Stimulated activated CD4-positive, alpha-beta T cell treated with anti-CD3 and anti-CD28 coated beads, Interleukin-12 subunit alpha, Interleukin-12 subunit beta, amount 100 ng/mL, for 24 hours (primary cell): ENCODE results near the gene RFPL3.
"Not testable (repeated sequence)": the region's sequence is repeated elsewhere in the genome, so short reads cannot be mapped to it uniquely, and the experiment has no call there.

ENCODE experiments used
- DNase-seq, 2 experiments: peaks; one replicate each; pipeline ENCODE4 v3.0.0-alpha.2; 2020; ENCODE audit warnings: low read depth in 2 of 2

RFPL3 gene

DNA sequence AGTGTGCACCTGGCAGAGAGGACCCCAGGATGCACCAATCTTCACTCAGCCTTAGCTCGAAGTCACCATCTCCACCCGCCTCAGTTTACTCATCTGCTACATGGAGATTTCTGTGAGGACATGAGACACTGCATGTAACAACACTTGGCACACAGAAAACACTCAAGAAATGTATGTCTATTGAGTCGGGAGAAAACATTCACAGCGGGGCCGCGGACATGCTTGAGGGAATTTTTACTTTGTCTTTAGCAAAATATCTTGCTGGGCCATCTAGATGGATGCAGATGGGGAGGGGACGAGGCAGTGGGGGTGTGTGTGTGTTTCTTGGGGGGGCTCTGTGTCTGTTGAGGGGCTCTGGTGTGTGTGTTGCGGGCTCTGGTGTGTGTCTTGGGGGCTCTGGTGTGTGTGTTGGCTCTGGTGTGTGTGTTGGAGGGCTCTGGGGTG, 28.4 kb upstream of the RFPL3 start:
- no peak for DNase-seq

DNA sequence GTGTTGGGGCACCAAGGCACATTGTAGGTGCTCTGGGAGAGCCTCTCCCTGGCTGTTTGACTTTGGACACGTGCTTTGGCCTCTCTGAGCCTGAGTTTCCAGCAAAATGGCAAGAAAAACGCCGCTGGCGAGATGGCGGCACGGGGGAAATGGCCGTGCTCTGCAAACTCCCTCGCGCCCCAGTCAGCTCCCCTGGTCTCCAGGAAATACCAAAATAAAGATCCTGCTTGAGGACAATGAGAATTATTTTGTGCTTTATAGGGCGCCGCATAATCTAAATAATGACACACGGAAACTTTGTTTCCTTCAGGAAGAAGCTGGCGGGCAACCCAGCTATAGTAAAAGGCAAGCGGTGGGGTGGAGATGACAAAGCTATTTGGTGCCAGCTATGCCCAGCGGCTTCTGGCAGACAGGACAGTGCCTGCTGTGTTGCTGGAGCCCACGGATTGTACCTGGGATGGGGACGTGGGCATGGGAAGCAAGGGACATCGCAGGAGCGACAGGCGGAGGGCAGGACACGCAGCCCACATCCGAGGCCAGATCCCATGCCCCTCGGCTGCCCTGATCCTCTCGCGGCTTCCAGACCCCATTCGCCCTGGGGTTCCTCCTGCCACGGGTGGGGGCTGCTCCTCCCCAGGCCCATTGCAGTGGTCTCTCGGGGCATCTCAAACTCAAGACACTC, 26.3 kb upstream of the RFPL3 start:
- no peak for DNase-seq

DNA sequence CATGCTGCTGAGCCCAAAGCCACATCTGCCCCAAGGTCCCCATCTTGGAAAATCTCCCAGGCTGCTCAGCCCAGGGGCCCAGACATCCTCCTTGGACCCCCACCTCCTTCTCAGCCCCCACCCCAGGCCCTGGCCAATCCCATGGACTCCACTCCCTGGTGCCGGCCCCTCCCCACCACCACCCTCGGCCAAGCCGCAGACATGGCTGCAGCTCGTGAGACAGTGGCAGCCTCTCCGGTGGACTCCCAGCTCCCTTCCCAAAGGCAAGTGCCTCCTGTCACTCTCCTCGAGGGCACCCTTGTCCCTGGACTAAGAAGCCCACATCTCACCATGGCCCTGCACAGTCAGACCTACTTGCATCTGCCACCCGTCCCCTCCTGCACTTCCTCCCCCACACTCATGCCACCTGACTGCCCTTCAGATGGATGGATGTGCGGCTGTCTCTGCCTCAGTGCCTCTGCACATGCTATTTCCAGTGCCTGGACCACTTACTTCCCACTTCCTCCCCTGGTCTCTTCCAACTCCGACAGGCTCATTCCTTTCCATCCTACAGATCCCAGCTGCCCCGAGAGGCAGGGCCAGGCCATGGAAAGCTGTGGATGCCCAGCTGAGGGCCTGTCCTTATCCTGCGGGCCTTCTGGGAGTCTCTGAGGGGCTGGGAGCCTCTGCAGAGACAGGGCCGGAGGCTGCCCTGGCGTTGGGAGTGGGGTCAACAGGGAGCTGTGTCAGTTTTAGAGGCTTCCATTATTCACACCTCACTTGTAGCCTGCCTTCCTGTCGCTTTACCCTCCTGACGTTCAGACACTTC, 25.5 kb upstream of the RFPL3 start:
- DNase-seq = no peak

DNA sequence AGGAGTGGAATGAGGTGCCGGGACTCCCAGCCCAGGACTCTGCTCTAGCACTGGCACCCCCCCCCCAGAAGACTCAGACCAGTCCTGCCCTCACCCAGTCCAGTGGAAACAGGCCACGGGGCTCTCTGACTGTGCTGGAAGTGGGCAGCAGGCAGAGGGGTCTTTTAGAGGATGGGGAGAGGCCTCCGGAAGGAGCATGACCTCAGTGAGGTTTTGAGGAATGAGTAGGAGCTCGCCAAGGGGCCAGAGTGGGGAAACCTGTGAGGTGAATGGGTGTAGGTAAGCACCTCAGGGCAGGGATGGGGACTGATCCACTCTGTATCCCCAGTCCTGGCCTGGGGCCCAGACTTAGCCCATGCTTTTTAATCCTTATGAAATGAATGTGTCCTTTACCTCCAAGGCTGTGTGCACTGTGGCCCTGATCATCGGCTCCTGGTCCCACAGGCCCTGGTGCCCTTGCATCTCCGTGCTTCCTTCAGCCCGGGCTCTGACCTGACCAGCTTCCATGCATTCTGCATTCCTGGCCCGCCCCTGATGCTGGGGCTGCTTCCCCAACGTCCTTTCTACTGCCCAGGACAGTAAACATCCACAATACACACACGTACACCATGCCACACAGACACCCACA, 24.4 kb upstream of the RFPL3 start:
- no peak for DNase-seq

DNA sequence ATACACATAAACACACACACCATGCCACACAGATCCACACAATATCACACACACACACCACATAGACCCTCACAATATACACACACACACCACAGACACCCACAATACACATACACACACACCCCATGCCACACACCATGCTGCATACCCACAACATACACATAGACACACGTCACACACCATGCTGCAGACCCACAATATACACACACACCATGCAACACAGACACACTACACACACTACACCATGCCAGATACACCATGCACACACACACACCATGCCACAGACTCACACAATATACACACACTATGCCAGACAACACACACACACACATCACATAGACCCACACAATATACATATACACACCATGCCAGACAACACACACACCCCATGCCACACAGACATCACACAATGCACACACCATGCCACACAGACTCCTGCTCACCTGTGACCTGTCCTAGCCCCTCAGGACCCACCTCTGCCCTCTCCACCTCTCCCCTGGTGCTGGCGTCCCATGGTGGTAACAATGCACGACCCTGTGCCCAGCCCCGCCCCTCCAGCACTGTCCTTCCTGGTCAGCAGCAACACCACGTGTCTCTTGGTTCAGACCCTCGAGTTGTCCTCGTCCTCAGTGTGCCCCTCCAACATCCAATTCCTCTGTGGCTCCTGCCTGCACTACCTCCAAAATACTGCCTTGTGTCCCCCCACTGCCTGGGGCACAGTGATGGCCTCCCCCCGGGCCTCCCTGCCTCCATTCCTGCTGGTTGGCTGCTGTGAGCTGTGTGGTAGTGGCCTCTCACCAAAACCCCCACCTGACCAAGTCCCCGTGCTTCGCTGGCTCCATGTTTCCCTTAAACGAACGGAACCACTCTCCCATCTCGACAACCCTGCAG, 23.7 kb upstream of the RFPL3 start:
- DNase-seq = no peak

DNA sequence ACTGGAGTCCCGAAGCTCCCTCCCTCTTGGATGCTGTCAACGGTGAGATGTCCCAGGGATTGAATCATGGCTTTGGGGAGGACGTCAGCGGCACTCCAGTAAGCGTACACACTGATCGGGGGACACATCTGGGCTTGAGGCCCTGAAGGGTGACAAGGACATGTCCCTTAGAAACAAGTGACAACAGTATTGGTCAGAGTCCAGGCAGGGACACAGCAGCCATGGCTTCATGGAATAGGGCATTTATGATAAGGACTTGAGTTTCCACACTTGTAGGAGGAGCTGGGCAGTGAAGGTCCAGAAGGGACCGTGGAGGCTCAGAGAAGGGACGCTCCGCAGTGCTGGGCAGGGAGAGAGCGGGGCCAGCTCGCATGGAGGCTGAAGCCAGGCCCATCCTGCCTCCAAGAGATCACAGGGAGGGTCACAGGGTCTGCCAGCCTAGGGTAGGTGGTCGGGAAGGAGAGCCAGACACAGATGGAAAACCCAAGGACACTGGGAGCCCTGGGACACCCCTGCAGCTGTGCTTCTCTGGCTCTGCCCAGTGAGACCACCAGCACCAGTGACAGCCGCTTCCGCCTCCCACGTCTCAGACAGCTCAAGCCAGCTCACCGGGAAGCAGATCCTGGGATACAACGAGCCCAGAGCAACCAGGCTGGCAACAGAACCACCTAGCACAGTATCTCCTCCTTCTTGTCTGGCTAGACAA, 22.9 kb upstream of the RFPL3 start:
- DNase-seq = no peak

DNA sequence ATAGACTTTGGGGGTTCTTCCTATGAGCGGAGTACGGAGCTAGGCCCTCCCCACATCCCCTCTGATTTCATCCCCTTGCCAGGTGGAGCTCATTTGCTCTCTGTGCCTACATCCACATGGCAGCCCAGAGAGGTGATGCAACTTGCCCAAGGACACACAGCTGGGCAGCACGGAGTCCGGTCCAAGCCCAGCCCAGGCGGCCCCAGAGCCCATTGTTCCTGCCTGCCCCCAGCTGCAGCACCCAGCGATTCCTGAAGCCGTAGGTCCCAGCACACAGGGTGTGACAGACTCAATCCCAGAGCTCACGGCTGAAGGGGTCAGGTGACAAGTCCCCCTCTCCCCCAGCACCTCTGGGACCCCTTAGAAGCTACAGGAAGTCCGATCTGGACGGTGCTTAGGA, 22.2 kb upstream of the RFPL3 start:
- DNase-seq = no peak

DNA sequence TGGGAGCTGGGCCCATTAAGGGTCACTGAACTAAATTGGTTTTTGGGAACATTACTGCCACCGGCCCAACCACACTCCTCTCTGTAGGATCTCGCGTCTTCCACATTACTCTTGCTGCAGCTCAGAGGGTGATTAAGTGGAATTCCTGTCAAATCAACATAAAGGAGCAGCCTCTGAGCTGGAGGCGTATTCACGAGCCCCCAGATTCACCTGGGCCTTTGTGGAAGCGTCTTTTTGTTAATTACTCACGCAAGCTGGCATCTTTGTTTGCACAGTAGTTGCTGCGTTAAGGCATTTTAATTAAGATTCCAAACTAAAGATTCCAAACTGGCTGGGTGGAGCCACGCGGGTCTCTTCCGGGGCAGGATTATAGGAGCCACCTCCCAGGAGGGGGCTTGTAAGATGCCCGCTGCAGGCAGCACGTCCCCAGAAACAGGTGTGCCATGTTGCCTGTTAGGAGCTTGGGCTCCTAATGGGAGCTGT, 21.5 kb upstream of the RFPL3 start:
- no peak for DNase-seq

DNA sequence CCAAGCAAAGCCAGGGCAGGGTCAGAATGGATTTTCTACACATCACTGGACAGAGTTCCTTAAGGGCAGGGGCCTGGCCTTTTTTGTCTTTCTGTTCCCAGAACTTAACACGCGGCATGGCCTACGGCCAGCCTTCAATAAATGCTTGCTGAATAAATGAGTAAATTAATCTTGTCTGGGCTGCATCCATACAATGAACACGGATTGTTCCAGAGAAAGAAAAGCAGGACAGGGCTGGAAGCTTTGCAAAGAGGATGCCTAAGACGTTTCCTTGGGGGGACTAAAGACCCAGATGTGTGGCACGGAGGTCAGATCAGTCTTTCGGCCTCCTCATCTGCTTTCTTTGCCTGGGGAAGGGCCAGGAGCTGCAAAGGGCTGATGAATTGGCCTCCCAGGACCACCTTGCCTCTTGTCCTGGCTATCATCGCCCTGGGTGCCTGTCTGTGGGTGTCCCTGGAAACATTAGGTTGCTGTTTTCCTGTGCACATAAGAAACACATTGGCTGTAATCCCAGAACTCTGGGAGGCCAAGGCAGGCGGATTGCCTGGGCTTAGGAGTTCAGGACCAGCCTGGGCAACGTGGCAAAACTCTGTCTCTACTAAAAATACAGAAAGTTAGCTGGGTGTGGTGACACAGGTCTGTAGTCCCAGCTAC, 20.8 kb upstream of the RFPL3 start:
- no peak for DNase-seq

DNA sequence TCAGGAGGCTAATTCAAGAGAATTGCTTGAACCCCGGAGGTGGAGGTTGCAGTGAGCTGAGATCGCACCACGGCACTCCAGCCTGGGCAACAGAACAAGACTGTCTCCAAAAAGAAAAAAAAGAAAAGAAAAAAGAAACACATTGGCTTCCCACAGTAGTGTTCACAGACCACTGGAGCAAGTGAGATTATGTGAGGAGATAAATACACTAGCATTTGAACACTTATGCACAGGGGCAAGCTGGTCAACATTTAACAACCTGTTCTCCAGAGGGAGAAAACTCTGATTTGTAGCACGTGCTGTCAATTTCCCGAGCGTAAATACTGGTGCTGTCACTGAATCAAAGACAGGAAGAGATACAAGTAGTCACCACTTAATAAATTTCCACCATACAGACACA, 20.2 kb upstream of the RFPL3 start:
- DNase-seq = not testable (repeated sequence)

DNA sequence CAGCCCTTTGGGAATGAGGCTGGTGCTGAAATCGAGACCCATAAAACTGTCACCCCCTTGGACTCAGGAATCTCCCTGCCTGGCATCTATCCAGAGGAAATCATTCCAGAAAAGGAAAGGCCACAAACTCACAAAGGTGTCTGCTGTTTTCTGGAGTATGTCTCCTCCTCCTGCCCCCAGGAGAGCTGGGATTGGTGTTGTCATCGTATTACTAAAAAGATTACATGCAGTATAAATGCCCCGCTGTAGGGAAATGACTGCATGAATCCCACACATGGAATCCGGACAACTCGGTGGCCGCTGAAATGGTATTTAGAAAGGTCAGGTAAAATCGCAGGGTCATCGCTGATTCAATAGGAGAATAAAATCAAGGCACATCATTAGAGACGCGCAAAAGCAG, 18.9 kb upstream of the RFPL3 start:
- no peak for DNase-seq

DNA sequence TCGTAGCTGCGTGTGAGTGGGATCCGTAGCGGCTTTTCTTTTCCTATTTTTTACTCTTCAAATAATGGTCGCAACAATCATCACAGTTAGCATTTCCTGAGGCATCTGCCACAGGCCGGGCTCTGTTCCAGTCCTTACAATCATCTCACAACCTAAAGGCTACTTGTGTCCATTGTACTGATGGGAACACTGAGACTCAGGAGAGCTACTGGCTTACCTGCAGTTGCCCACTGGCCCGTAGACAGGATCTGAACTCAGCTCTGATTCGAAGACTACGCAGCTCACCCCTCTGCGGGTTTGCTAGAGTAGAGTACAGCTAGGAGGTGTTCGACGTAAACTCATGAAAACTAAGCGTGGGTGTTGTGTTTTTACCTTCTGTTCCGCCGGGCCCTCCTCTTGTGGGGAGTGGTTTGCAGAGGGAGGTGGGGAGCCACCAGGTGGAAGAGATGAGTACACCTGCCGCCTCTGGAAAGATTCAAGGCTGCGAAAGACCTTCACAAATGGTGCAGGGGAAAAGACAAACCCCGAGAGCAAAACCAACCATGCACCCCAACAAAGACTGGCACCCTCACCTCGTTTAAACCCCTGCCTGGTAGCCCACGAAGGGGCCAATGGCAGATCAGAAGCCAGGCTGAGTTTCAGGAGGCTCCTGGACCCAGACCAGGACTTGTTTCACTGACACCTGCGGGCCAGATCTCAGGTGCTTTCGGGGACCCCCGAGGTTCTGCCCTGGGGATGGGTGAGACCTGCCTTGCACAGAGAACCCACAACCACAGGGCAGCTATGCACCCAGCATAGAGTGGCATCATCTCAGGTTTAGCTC, 18.3 kb upstream of the RFPL3 start:
- DNase-seq = no peak

DNA sequence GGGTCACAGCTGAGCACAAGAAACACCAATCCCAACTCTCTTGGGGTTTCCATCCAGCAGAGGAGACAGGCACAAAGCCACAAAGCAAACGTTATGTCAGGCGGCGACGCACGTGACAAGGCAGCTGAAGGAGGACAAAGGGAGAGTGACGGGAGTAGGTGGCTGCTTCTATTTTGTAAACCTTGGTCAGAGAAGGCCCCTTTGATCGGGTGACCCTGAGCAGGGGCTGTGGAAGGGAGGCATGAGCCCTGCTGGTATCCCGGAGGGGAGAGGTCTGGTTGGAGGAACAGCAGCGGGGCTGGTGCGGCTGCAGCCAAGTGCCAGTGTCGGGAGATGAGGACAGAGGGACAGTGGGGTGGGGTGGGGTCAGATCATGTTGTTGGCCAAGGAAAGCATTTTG, 17.3 kb upstream of the RFPL3 start:
- no peak for DNase-seq

DNA sequence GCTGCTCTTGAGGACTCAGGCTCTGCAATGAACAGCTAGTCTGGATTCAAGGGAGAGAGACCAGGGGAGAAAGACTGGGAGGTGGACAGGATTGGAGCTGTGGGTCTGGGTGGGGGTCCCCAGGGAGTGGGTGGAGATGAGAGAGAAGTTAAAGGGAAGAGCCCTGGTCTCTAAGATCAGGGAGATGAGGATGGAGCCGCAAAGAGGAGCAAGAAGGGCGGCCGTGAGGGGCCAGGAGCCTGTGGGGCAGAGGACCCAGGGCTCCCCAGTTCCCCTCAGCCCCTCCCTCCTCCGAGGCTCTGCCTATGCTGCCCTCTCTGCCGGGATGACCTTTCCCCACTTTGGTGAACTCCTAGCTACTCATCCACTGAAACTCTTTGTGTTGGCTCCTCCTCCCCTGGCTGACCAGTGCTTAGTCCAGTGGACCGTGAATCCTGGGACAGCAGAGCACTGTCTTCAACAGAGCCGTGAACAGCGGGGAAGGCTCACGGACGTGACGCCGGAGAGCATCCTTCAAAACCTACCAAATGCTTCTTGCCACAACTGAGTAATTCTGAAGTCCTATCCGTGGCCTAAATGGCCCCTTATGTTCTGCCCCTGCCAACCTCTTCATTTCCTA, 16.4 kb upstream of the RFPL3 start:
- no peak for DNase-seq

DNA sequence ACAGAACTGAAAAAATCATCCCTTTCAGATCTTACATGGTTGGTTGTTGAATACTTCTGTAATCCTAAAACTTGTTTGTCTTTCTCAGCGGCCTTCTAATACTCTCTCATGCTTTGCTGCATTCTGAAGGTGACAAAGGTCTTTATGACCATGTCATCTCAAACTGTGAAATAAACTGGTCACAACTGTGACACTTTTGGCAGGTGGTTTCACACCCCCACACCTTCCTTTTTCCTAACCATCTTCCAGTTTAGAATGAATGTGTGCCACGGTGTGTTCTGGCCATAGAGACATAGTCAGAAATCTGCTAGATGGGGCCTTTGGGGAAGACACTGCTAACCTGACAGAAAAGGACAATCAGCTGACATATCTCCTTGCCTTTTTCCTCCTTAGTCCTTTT, 14.7 kb upstream of the RFPL3 start:
- no peak for DNase-seq

DNA sequence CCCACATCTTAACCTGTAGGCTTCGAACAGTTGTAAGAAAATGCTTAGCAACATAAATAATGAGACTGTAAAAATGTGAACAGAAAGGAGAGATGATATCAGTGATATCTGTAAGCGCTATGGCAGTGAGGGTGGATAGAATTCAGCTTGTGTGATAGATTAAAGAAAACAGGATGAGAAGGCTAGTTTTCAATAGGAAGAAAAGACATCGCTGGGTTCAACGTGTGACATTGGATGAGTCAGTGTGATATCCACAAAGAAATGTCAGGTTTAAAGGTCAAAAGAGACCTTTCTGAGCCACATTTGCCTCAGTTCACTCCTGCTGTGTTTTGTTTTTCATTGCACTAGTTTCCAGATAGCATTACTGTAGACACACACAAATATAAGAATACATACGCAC, 13.7 kb upstream of the RFPL3 start:
- DNase-seq = no peak

DNA sequence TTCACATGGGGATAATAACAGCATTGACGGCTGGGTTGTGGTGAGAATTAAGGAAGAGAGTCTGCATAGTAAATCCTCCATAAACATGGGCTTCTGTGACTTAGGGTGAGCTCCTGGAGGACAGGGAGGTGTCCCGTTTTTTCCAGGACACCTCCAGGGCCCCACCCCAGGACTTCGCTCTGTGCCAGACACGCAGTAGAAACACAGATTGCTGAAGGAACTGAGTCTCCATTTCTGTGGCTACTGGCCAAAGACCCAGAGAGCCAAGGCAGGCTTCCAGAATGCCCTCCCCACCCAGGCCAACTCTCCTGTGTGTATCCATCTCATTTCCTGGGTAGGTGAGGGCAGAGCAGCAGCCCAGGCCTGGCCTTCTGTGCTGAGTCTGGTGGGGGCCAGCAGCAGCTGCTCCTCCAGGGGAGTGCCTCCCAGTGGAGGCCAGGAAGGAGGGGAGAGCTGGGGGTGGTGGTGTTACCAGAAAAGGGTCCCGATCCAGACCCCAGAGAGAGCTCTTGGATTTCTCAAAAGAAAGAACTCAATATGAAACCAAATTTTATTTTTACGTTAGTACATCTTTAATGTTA, 9.5 kb upstream of the RFPL3 start:
- no peak for DNase-seq

DNA sequence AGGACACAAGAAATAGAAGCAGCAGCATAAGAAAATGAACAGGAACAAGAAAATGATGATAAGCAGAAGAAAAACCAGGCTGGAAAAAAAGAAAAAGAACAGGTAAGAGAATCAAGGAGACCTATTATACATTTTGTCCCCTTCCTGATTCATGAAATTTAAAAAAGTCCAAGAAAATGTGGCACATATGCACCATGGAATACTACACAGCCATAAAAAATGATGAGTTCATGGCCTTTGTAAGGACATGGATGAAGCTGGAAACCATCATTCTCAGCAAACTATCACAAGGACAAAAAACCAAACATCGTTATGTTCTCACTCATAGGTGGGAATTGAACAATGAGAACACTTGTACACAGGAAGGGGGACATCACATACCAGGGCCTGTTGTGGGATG, 5.8 kb upstream of the RFPL3 start:
- not testable (repeated sequence) for DNase-seq

DNA sequence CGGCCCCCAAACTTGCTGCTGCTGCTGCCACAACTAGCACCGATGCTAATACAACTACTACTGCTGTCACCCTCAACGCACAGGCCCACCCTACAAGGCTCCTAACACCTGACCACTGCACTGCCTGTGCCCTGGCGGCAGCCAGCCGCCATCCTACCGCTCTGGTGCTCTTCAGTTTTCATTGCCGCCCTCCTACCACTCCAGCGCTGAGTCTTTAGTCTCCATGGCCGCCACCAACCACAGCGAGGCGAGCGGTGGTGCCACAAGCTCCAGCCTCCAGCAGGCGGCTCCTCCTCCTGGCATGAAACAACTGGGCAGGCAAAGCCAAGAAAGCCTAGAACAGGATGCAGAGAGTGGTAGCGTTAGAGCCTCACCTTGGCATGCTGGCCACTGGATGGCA, 5.0 kb upstream of the RFPL3 start:
- DNase-seq = no peak
